A673 (cell line): ENCODE data around the gene L3MBTL3.

Experiments
- EZH2 ChIP-seq: fragments of 200-600 bp; sonication (generic); IDR thresholded peaks from 2 replicates; pipeline ENCODE4 v1.6.1; 2017; ENCODE audit warnings: borderline replicate concordance, low read depth, mild to moderate bottlenecking, mixed read lengths, antibody characterized with exemption, low read length; ENCODE audit not compliant: poor library complexity, severe bottlenecking
- TF ChIP-seq, protein P1 (sequence below): fragments of 300-800, 200-600 bp; sonication (generic); conservative IDR thresholded peaks from 2 replicates; pipeline ENCODE4 v1.5.1; 2017; ENCODE audit warnings: low read depth, mild to moderate bottlenecking, antibody characterized with exemption, low read length, moderate library complexity, mixed read lengths

DNA sequence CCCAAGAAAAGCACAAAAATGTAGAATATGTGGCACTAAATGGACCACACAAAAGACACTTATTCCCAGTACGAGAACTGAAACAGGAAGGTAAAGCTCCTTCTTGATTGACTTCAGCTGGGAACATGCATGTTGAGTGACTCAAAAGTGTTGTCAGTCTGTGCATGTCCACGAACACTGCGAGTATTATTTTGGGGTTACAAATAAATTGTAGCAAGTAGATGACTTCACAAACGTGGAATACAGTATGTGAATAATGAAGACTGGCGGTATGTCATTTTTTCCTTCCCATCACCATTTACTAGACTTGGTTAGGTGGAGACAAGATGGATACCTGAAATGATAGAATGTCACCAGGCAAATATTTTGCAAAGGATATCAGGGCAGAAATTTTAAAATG is 45.4 kb downstream of the L3MBTL3 start:
- TF ChIP-seq, protein P1, sequence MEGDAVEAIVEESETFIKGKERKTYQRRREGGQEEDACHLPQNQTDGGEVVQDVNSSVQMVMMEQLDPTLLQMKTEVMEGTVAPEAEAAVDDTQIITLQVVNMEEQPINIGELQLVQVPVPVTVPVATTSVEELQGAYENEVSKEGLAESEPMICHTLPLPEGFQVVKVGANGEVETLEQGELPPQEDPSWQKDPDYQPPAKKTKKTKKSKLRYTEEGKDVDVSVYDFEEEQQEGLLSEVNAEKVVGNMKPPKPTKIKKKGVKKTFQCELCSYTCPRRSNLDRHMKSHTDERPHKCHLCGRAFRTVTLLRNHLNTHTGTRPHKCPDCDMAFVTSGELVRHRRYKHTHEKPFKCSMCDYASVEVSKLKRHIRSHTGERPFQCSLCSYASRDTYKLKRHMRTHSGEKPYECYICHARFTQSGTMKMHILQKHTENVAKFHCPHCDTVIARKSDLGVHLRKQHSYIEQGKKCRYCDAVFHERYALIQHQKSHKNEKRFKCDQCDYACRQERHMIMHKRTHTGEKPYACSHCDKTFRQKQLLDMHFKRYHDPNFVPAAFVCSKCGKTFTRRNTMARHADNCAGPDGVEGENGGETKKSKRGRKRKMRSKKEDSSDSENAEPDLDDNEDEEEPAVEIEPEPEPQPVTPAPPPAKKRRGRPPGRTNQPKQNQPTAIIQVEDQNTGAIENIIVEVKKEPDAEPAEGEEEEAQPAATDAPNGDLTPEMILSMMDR = no peak
- no peak for TF ChIP-seq EZH2
